Natural killer cell (primary cell): Measurements from ENCODE around the gene TFCP2L1. TPM values are rescaled to one million over a fixed set of nuclear protein-coding genes. Genes with fewer than 3 reads are reported as not detected.

ENCODE experiments used
- ATAC-seq, 3 donors: fragments of 150-1000 bp in 2 of 3; fragments of 200-7000 bp in 1 of 3; cut with Tn5 transposase; 1 replicate in 1 of 3; 2 replicates in 2 of 3; pipeline ENCODE4 v1.10.0; 2021; ENCODE audit warnings: mild to moderate bottlenecking in 2 of 3, moderate library complexity in 2 of 3
- DNase-seq, 2 donors: peaks; one replicate each; pipeline versions ENCODE4 v3.0.0 to v3.0.0-alpha.2; 2013 to 2021; ENCODE audit warnings: mixed read lengths in 1 of 2
- H3K27ac ChIP-seq: one replicate; pipeline ENCODE4 v1.5.1; 2013; ENCODE audit warnings: mild to moderate bottlenecking, low read length
- H3K27me3 ChIP-seq: one replicate; pipeline ENCODE4 v1.6.1; 2013; ENCODE audit warnings: low read length; ENCODE audit not compliant: control insufficient read depth, insufficient read depth
- H3K36me3 ChIP-seq: one replicate; pipeline ENCODE4 v1.6.1; 2013; ENCODE audit warnings: low read length; ENCODE audit not compliant: control insufficient read depth, insufficient read depth
- H3K4me1 ChIP-seq: one replicate; pipeline ENCODE4 v1.6.1; 2013; ENCODE audit warnings: low read length; ENCODE audit not compliant: control insufficient read depth, insufficient read depth
- H3K4me3 ChIP-seq: one replicate; pipeline ENCODE4 v1.5.1; 2013; ENCODE audit warnings: low read length
- H3K9me3 ChIP-seq: one replicate; pipeline ENCODE4 v1.6.1; 2013; ENCODE audit warnings: low read length; ENCODE audit not compliant: control insufficient read depth, insufficient read depth
- H3K27ac Mint-ChIP-seq, 2 donors: one replicate each; pipeline ENCODE4 v1.8.0; 2022; ENCODE audit warnings: mild to moderate bottlenecking in 2 of 2, mixed read lengths in 2 of 2, moderate library complexity in 1 of 2
- H3K27me3 Mint-ChIP-seq, 2 donors: one replicate each; pipeline ENCODE4 v1.8.0; 2022; ENCODE audit warnings: low read depth in 2 of 2, mixed read lengths in 2 of 2
- H3K36me3 Mint-ChIP-seq: one replicate; pipeline ENCODE4 v1.8.0; 2022; ENCODE audit warnings: mixed read lengths
- H3K4me1 Mint-ChIP-seq, 2 donors: one replicate each; pipeline ENCODE4 v1.8.0; 2022; ENCODE audit warnings: mixed read lengths in 2 of 2
- H3K4me3 Mint-ChIP-seq: one replicate; pipeline ENCODE4 v1.8.0; 2022; ENCODE audit warnings: mild to moderate bottlenecking, moderate library complexity, mixed read lengths
- H3K9me3 Mint-ChIP-seq, 2 donors: one replicate each; pipeline ENCODE4 v1.8.0; 2022; ENCODE audit warnings: mixed read lengths in 2 of 2
- WGBS: methylation state at CpG from one replicate; pipeline ENCODE4 v1.1.7; 2013; ENCODE audit warnings: missing lambda C conversion rate; ENCODE audit not compliant: insufficient coverage; 5-methylcytosine and 5-hydroxymethylcytosine counted together
- intact Hi-C: fragments of 100-400 bp; cut with micrococcal nuclease; formaldehyde crosslinking; loops from one replicate; pipeline ENCODE4 v1.14.2; 2022
- total RNA-seq, 4 donors: library from RNA; stranded (reverse); fragments of 120-200 nt in 1 of 4; gene quantifications; one replicate each; pipeline versions ENCODE4 v1.2.3 to v1.2.4, GENCODE V29; 2013 to 2022
- TF ChIP-seq, protein P1 (sequence below): fragments of 200-600 bp; IDR thresholded peaks from one replicate; pipeline ENCODE4 v1.8.0; 2022; ENCODE audit warnings: antibody characterized with exemption

TFCP2L1 gene
- total RNA-seq, 3 donors from 2014 or later (not counting 1 experiment from before 2014, with no cell fraction given) = 0.72 to 1.8 (median 0.85) TPM

DNA sequence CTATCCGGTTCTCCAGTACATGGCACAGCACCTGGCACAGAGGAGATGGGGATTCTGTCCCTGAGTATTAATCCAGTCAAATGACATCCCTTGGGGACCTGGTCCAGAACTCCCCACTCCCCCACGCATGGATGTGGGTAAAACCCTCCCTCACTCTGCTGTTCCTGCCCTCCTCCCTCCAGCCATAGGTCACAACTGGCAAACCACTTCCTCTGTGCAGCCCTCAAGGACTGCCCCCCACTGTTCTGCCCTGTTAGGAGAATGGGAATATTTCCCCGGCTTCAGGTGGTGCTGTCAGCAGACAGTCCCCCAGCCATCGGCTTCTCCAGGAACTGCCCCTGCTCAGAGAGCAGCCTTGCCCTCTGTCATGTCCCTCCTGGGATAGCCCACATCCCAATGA is 1.5 kb upstream of the TFCP2L1 start:
- H3K36me3 ChIP-seq = no peaks in the 10 kb centered on the region
- intact Hi-C loops = no loop called here
- Mint-ChIP-seq H3K27me3 (peaks cover 20 to 28% of the 10 kb centered on the region in 2 donors), H3K9me3 (no peaks in the 10 kb centered on the region), H3K27ac (no peak overlapping the region), H3K4me3 (peak overlapping the region; percentile 62), H3K4me1 (peaks cover 5 to 17% of the 10 kb centered on the region in 2 donors), H3K36me3 (no peaks in the 10 kb centered on the region)
- ATAC-seq (no peak), DNase-seq (no peak)
- H3K27me3 ChIP-seq = no peaks in the 10 kb centered on the region
- H3K4me1 ChIP-seq = peaks cover 18% of the 10 kb centered on the region
- no peak overlapping the region for H3K27ac ChIP-seq
- TF ChIP-seq, protein P1, sequence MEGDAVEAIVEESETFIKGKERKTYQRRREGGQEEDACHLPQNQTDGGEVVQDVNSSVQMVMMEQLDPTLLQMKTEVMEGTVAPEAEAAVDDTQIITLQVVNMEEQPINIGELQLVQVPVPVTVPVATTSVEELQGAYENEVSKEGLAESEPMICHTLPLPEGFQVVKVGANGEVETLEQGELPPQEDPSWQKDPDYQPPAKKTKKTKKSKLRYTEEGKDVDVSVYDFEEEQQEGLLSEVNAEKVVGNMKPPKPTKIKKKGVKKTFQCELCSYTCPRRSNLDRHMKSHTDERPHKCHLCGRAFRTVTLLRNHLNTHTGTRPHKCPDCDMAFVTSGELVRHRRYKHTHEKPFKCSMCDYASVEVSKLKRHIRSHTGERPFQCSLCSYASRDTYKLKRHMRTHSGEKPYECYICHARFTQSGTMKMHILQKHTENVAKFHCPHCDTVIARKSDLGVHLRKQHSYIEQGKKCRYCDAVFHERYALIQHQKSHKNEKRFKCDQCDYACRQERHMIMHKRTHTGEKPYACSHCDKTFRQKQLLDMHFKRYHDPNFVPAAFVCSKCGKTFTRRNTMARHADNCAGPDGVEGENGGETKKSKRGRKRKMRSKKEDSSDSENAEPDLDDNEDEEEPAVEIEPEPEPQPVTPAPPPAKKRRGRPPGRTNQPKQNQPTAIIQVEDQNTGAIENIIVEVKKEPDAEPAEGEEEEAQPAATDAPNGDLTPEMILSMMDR = no peak
- no peaks in the 10 kb centered on the region for H3K9me3 ChIP-seq
- no peak overlapping the region for H3K4me3 ChIP-seq
- WGBS = 76% methylated on average over 4 of the region's 4 CpGs

DNA sequence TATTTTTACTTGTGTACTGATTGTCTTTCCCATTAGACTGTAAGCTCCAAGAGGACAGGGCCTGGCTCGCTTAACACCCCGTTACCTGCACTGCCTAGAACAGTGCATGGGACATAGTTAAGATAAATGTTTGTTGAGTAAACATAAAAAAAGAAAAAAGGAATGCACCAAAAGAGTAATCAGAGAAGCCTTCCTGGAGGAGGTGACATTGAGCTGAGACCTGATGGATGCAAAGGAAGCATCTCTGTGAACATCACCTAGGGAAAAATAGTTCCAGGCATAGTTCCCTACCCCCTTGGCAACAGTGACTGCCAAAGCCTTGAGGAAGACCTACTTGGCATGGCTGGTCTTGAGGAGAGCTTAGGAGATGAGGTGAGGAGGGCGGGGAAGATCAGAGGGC is 924 bp upstream of the TFCP2L1 start:
- WGBS = 98% methylated on average over 3 of the region's 3 CpGs
- Histone ChIP-seq H3K27me3 (no peaks in the 10 kb centered on the region), H3K9me3 (no peaks in the 10 kb centered on the region), H3K36me3 (no peaks in the 10 kb centered on the region), H3K4me1 (peaks cover 18% of the 10 kb centered on the region), H3K27ac (no peak overlapping the region), H3K4me3 (no peak overlapping the region)
- DNase-seq = no peak
- no peak overlapping the region for H3K27ac Mint-ChIP-seq
- H3K27me3 Mint-ChIP-seq = peaks cover 20 to 30% of the 10 kb centered on the region in 2 donors
- H3K4me1 Mint-ChIP-seq = peaks cover 5 to 17% of the 10 kb centered on the region in 2 donors
- no peaks in the 10 kb centered on the region for H3K36me3 Mint-ChIP-seq
- peak overlapping the region; percentile 76 for H3K4me3 Mint-ChIP-seq
- intact Hi-C loops = no loop called here
- no peak for ATAC-seq
- TF ChIP-seq, protein P1 = no peak
- H3K9me3 Mint-ChIP-seq = no peaks in the 10 kb centered on the region

DNA sequence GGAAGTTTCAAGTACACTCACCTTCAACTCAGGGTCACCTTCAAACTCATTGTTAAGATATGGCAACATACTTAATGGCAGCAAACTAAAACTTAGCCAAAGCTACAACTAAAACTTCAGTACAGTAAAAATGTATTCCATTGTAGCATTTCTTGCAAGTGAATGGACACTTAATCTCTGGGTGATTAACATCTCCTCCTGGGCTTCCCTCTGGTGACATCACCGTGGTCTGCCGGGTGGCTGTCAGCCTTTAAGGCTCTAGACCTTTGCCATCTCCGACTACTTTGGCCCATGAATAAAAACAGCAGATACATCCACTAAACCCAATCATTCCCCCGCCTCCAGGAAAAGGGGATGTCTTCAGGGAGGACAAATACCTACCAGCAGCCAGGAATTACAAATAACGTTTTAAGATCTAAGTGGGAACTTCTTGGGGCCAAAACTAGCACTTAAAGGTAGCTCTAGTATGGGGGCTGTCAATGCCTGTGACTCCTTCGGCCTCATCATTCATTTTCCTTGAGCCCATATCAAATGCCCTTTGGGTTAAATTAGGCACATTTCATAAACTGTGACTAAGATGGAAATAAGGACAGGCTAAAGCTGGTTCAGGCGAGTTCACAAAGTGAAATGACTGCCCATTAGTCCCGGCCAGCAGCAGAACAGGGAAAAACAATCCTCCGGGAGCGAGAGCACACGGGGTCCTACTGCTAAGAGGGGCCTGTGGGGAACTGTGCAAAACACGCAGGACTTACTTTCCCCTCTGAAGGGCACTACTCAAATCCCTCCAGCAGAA is 1.1 kb downstream of the TFCP2L1 start:
- TF ChIP-seq, protein P1 = no peak
- Histone ChIP-seq H3K4me1 (peaks cover 18% of the 10 kb centered on the region), H3K9me3 (no peaks in the 10 kb centered on the region), H3K36me3 (no peaks in the 10 kb centered on the region), H3K4me3 (no peak overlapping the region), H3K27ac (no peak overlapping the region), H3K27me3 (no peaks in the 10 kb centered on the region)
- ATAC-seq (no peak), DNase-seq (no peak)
- WGBS = 70% methylated on average over 12 of the region's 12 CpGs
- Mint-ChIP-seq H3K4me3 (peak overlapping the region; percentile 79), H3K27ac (no peak overlapping the region), H3K9me3 (no peaks in the 10 kb centered on the region), H3K27me3 (peaks cover 20 to 30% of the 10 kb centered on the region in 2 donors), H3K36me3 (no peaks in the 10 kb centered on the region), H3K4me1 (peaks cover 5 to 17% of the 10 kb centered on the region in 2 donors)
- intact Hi-C loops = no loop called here
